HEK293 (cell line): ENCODE data around the gene TMEM187.
A peak's percentile ranks its signal among the peaks of the same experiment; 100 is the strongest.

Experiments used
- CTCF ChIA-PET: fragments of 350-600 bp; formaldehyde crosslinking; extraction: SDS; loops from one replicate; lab custom pipeline; 2021; ENCODE audit warnings: antibody characterized with exemption; lab: Yijun Ruan, JAX
- POLR2A ChIA-PET: fragments of 300-600 bp; formaldehyde crosslinking; extraction: SDS; loops from one replicate; lab custom pipeline; 2020; ENCODE audit warnings: antibody characterized with exemption, inconsistent platforms; lab: Yijun Ruan, JAX
- H3K27ac ChIP-seq: fragments of 200-500 bp; sonication (Bioruptor generic); 2 replicates; pipeline ENCODE4 v1.5.1; 2014; ENCODE audit warnings: low read depth, low read length, control low read depth, inconsistent platforms; ENCODE audit errors: extremely low read depth
- H3K36me3 ChIP-seq, 2 experiments: fragments of 200-500 bp in 1 of 2; sonication (Bioruptor generic) in 1 of 2; 1 replicate in 1 of 2; 2 replicates in 1 of 2; pipeline ENCODE4 v1.5.1; 2014 to 2017; ENCODE audit warnings: inconsistent platforms in 2 of 2, low read length in 2 of 2; ENCODE audit not compliant: control insufficient read depth in 2 of 2, insufficient read depth in 1 of 2
- H3K4me1 ChIP-seq: fragments of 200-500 bp; sonication (Bioruptor generic); 2 replicates; pipeline ENCODE4 v1.5.1; 2014; ENCODE audit warnings: mild to moderate bottlenecking, low read length, inconsistent platforms; ENCODE audit not compliant: control insufficient read depth, insufficient read depth
- H3K4me3 ChIP-seq: 2 replicates; pipeline ENCODE4 v1.5.1; 2011; ENCODE audit warnings: low read depth, mild to moderate bottlenecking, control low read depth, low read length, moderate library complexity
- H3K9me3 ChIP-seq: fragments of 200-500 bp; sonication (Bioruptor generic); 2 replicates; pipeline ENCODE4 v1.5.1; 2014; ENCODE audit warnings: low read depth, low read length, inconsistent platforms; ENCODE audit not compliant: control insufficient read depth, insufficient read depth
- BCL11A ChIP-seq: fragments of 450-650 bp; formaldehyde crosslinking; IDR thresholded peaks from 2 replicates; pipeline ENCODE4 v1.5.1; 2016; ENCODE audit warnings: low read depth, missing biosample characterization, missing genetic modification characterization
- HOXA7 ChIP-seq: sonication (generic); formaldehyde crosslinking; IDR thresholded peaks from 2 replicates; pipeline ENCODE4 v1.8.1; 2022; ENCODE audit warnings: missing genetic modification reagents, borderline replicate concordance
- HOXD13 ChIP-seq: sonication (generic); formaldehyde crosslinking; IDR thresholded peaks from 2 replicates; pipeline ENCODE4 v1.8.0; 2022; ENCODE audit warnings: missing genetic modification reagents, borderline replicate concordance
- KLF10 ChIP-seq: fragments of 450-650 bp; IDR thresholded peaks from 2 replicates; pipeline ENCODE4 v1.5.1; 2018; ENCODE audit warnings: missing biosample characterization, mild to moderate bottlenecking, missing genetic modification characterization
- KLF7 ChIP-seq: fragments of 450-650 bp; formaldehyde crosslinking; IDR thresholded peaks from 2 replicates; pipeline ENCODE4 v1.5.1; 2016; ENCODE audit warnings: missing biosample characterization, missing genetic modification characterization, borderline replicate concordance
- KLF9 ChIP-seq: fragments of 450-650 bp; formaldehyde crosslinking; IDR thresholded peaks from 2 replicates; pipeline ENCODE4 v1.5.1; 2016; ENCODE audit warnings: missing biosample characterization, missing genetic modification characterization, low read depth
- OVOL3 ChIP-seq: fragments of 450-650 bp; formaldehyde crosslinking; IDR thresholded peaks from 2 replicates; pipeline ENCODE4 v1.5.1; 2016; ENCODE audit warnings: missing biosample characterization, missing genetic modification characterization
- ZIC2 ChIP-seq: fragments of 450-650 bp; formaldehyde crosslinking; IDR thresholded peaks from 2 replicates; pipeline ENCODE4 v1.5.1; 2016; ENCODE audit warnings: missing biosample characterization, missing genetic modification characterization
- ZNF19 ChIP-seq: fragments of 450-650 bp; formaldehyde crosslinking; IDR thresholded peaks from 2 replicates; pipeline ENCODE4; 2016; ENCODE audit warnings: missing biosample characterization, missing genetic modification characterization, low read depth
- ZNF292 ChIP-seq: fragments of 450-650 bp; formaldehyde crosslinking; IDR thresholded peaks from 2 replicates; pipeline ENCODE4 v1.5.1; 2016; ENCODE audit warnings: low read depth, missing biosample characterization, missing genetic modification characterization, borderline replicate concordance
- ZNF341 ChIP-seq: fragments of 450-650 bp; formaldehyde crosslinking; IDR thresholded peaks from 2 replicates; pipeline ENCODE4; 2016; ENCODE audit warnings: low read depth, missing biosample characterization, missing genetic modification characterization
- ZNF423 ChIP-seq: fragments of 450-650 bp; formaldehyde crosslinking; IDR thresholded peaks from 2 replicates; pipeline ENCODE4 v1.5.1; 2016; ENCODE audit warnings: missing biosample characterization, missing genetic modification characterization
- ZNF610 ChIP-seq: fragments of 450-650 bp; formaldehyde crosslinking; IDR thresholded peaks from 2 replicates; pipeline ENCODE4 v1.5.1; 2016; ENCODE audit warnings: missing biosample characterization, missing genetic modification characterization, borderline replicate concordance
- ZNF629 ChIP-seq: fragments of 450-650 bp; formaldehyde crosslinking; IDR thresholded peaks from 2 replicates; pipeline ENCODE4 v1.5.1; 2017; ENCODE audit warnings: missing biosample characterization, missing genetic modification characterization
- TF ChIP-seq, protein P1 (sequence below): fragments of 450-650 bp; formaldehyde crosslinking; IDR thresholded peaks from 2 replicates; pipeline ENCODE4 v1.5.1; 2016; ENCODE audit warnings: missing biosample characterization, missing genetic modification characterization
- TF ChIP-seq, protein P2 (sequence below): fragments of 450-650 bp; formaldehyde crosslinking; IDR thresholded peaks from 2 replicates; pipeline ENCODE4 v1.5.1; 2016; ENCODE audit warnings: missing biosample characterization, missing genetic modification characterization
- TF ChIP-seq, protein P3 (sequence below): fragments of 450-650 bp; formaldehyde crosslinking; IDR thresholded peaks from 2 replicates; pipeline ENCODE4; 2016; ENCODE audit warnings: missing biosample characterization, missing genetic modification characterization

Gene TMEM187

DNA sequence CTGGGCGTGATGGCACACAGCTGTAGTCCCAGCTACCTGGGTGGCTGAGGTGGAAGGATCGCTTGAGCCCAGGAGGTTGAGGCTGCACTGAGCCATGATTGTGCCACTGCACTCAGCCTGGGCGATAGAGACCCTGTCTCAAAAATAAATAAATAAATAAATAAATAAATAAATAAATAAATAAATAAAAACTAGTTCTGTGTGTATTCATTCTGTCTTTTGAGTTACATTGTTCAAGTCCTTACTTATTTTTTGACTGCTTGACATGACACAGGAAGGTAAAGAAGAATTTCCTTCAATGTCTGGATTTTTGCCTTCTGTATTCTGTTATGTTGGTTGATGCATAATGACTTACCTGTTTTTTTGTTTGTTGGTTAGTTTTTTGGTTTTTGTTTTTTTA lies 35.5 kb upstream of the TMEM187 start (continued):
- TF ChIP-seq, protein P1, sequence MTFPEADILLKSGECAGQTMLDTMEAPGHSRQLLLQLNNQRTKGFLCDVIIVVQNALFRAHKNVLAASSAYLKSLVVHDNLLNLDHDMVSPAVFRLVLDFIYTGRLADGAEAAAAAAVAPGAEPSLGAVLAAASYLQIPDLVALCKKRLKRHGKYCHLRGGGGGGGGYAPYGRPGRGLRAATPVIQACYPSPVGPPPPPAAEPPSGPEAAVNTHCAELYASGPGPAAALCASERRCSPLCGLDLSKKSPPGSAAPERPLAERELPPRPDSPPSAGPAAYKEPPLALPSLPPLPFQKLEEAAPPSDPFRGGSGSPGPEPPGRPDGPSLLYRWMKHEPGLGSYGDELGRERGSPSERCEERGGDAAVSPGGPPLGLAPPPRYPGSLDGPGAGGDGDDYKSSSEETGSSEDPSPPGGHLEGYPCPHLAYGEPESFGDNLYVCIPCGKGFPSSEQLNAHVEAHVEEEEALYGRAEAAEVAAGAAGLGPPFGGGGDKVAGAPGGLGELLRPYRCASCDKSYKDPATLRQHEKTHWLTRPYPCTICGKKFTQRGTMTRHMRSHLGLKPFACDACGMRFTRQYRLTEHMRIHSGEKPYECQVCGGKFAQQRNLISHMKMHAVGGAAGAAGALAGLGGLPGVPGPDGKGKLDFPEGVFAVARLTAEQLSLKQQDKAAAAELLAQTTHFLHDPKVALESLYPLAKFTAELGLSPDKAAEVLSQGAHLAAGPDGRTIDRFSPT: no peak
- TF ChIP-seq ZNF292 (tag by site-specific recombination): peak; percentile 76; the same call in 1 of the 2 replicates
- 0 out of 2 replicates have a peak, but pooled peaks have one; percentile 44 for TF ChIP-seq ZNF341
- TF ChIP-seq KLF9 (tag by site-specific recombination): no peak
- 0 out of 2 replicates have a peak, but pooled peaks have one; percentile 58 for TF ChIP-seq OVOL3 (tag by site-specific recombination)
- 0 out of 2 replicates have a peak, but pooled peaks have one; percentile 54 for TF ChIP-seq ZNF610 (tag by site-specific recombination)
- TF ChIP-seq, protein P2, sequence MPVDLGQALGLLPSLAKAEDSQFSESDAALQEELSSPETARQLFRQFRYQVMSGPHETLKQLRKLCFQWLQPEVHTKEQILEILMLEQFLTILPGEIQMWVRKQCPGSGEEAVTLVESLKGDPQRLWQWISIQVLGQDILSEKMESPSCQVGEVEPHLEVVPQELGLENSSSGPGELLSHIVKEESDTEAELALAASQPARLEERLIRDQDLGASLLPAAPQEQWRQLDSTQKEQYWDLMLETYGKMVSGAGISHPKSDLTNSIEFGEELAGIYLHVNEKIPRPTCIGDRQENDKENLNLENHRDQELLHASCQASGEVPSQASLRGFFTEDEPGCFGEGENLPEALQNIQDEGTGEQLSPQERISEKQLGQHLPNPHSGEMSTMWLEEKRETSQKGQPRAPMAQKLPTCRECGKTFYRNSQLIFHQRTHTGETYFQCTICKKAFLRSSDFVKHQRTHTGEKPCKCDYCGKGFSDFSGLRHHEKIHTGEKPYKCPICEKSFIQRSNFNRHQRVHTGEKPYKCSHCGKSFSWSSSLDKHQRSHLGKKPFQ (tag by site-specific recombination): peak; percentile 64; the same call in 1 of the 2 replicates
- TF ChIP-seq, protein P3, sequence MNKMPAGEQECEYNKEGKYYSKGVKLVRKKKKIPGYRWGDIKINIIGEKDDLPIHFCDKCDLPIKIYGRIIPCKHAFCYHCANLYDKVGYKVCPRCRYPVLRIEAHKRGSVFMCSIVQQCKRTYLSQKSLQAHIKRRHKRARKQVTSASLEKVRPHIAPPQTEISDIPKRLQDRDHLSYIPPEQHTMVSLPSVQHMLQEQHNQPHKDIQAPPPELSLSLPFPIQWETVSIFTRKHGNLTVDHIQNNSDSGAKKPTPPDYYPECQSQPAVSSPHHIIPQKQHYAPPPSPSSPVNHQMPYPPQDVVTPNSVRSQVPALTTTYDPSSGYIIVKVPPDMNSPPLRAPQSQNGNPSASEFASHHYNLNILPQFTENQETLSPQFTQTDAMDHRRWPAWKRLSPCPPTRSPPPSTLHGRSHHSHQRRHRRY (tag by site-specific recombination): no peak
- peak; percentile 87; the same call in 1 of the 2 replicates for TF ChIP-seq ZNF19 (tag by site-specific recombination)
- peak; percentile 75 for TF ChIP-seq ZNF629 (tag by site-specific recombination)
- TF ChIP-seq KLF7 (tag by site-specific recombination): peak; percentile 58; the same call in 1 of the 2 replicates
- TF ChIP-seq KLF10: no peak

DNA sequence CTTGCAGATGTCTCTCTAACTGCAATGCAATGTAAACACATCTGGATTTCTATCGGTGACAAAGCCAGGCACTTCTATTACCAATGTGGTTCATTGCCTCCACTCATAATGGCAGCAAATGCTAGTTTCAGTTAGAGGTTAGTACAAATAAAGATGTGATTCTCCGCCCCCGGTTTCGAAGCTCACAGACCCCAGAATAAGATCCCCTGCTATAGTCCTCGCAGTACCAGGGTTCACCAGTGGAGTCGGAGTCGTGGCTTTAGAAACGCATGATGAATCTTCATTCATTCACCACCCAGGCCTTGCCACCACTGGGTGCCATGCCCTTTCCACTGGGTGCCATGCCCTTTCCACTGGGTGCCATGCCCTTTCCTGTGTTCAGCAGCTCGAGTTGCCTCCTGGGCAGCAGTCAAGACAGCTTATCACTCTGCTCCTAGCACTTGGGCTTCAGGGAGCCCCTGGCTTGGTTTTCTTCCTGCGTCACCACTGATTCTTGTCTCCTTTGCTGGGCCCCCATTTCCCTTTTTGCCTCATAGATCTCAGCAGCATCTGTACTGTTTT lies 34.2 kb upstream of the TMEM187 start:
- Histone ChIP-seq H3K4me3 (no peak overlapping the region), H3K27ac (no peak overlapping the region), H3K4me1 (peaks cover 8% of the 10 kb centered on the region; the same call in 1 of the 2 replicates), H3K9me3 (no peaks in the 10 kb centered on the region), H3K36me3 (peaks cover 3 to 8% of the 10 kb centered on the region in 2 experiments; a peak in 2 of 3 replicates)
- peak; percentile 26 for TF ChIP-seq ZIC2 (tag by site-specific recombination)
- no peak for TF ChIP-seq BCL11A
- TF ChIP-seq ZNF423 (tag by site-specific recombination): peak; percentile 53; the same call in 1 of the 2 replicates
- TF ChIP-seq, protein P1: peak; percentile 55; the same call in 1 of the 2 replicates
- 0 out of 2 replicates have a peak, but pooled peaks have one; percentile 13 for TF ChIP-seq HOXD13 (CRISPR knock-in tag)
- no peak for TF ChIP-seq HOXA7 (CRISPR knock-in tag)
- ChIA-PET POLR2A (interaction anchor here (0.6 to 0.9 kb wide), 2 partner anchors 10 to 998 kb away, joined by 4 to 5 read pairs; no protein-coding TSS in a partner anchor), CTCF (interaction anchor here (0.6 to 14.7 kb wide), 5 partner anchors 9 to 755 kb away, joined by 3 to 267 read pairs (median 4); partner anchors contain the start of gene RENBP)
